ENCODE measurements around the gene TMTC2. TPM values are rescaled to one million over a fixed set of nuclear protein-coding genes. Genes with fewer than 3 reads are reported as not detected.

TMTC2 gene
- total RNA-seq, 4 donors from 2014 or later: 19.5 to 35.8 (median 22.9) TPM

- no peaks in the 10 kb centered on the region for H3K9me3 ChIP-seq
- H3K27me3 ChIP-seq: no peaks in the 10 kb centered on the region
- no peak for DNase-seq (ENCODE audit: low spot score in 2 of 2)
- H3K36me3 ChIP-seq: no peaks in the 10 kb centered on the region
- 84 to 95% methylated on average over 1 of the region's 1 CpG for WGBS, 2 donors
- no peak overlapping the region for H3K27ac ChIP-seq
- no peak overlapping the region for H3K4me3 ChIP-seq
- no peaks in the 10 kb centered on the region for H3K4me1 ChIP-seq
- TF ChIP-seq POLR2A (IDR thresholded peaks at IDR 0.05): no peak
- no peak for TF ChIP-seq CTCF (IDR thresholded peaks at IDR 0.05)
- no peak for TF ChIP-seq EP300 (IDR thresholded peaks at IDR 0.05)
Observed at GRCh38 chr12:82666830-82667229, 19.9 kb upstream of the TMTC2 start.

- H3K27ac ChIP-seq: no peak overlapping the region
- H3K36me3 ChIP-seq: no peaks in the 10 kb centered on the region
- no peak for DNase-seq (ENCODE audit: low spot score in 2 of 2)
- H3K9me3 ChIP-seq: no peaks in the 10 kb centered on the region
- no peak for TF ChIP-seq CTCF (IDR thresholded peaks at IDR 0.05)
- no peaks in the 10 kb centered on the region for H3K27me3 ChIP-seq
- WGBS, 2 donors: 50 to 53% methylated on average over 4 of the region's 4 CpGs
- no peaks in the 10 kb centered on the region for H3K4me1 ChIP-seq
- H3K4me3 ChIP-seq: no peak overlapping the region
Observed at GRCh38 chr12:82671673-82672195, 15.0 kb upstream of the TMTC2 start.

- no peaks in the 10 kb centered on the region for H3K36me3 ChIP-seq
- no peak overlapping the region for H3K27ac ChIP-seq
- no peak overlapping the region for H3K4me3 ChIP-seq
- H3K27me3 ChIP-seq: no peaks in the 10 kb centered on the region
- no peaks in the 10 kb centered on the region for H3K9me3 ChIP-seq
- DNase-seq (ENCODE audit: low spot score in 2 of 2): no peak
- H3K4me1 ChIP-seq: no peaks in the 10 kb centered on the region
- WGBS, 2 donors: 57% methylated on average over 4 of the region's 4 CpGs
- TF ChIP-seq EP300 (IDR thresholded peaks at IDR 0.05) (no peak), CTCF (IDR thresholded peaks at IDR 0.05) (no peak), POLR2A (IDR thresholded peaks at IDR 0.05) (no peak)
Observed at GRCh38 chr12:82672811-82673495, 13.8 kb upstream of the TMTC2 start.

GRCh38 chr12:82673698-82674097, 13.0 kb upstream of the TMTC2 start:
- no peaks in the 10 kb centered on the region for H3K27me3 ChIP-seq
- 92 to 93% methylated on average over 1 of the region's 1 CpG for WGBS, 2 donors
- no peak overlapping the region for H3K27ac ChIP-seq
- no peak overlapping the region for H3K4me3 ChIP-seq
- H3K9me3 ChIP-seq: no peaks in the 10 kb centered on the region
- no peak for DNase-seq (ENCODE audit: low spot score in 2 of 2)
- H3K4me1 ChIP-seq: no peaks in the 10 kb centered on the region
- no peak for TF ChIP-seq CTCF (IDR thresholded peaks at IDR 0.05)
- TF ChIP-seq EP300 (IDR thresholded peaks at IDR 0.05): no peak
- TF ChIP-seq POLR2A (IDR thresholded peaks at IDR 0.05): no peak
- H3K36me3 ChIP-seq: no peaks in the 10 kb centered on the region

GRCh38 chr12:82675246-82675645, 11.5 kb upstream of the TMTC2 start:
- Histone ChIP-seq H3K27me3 (no peaks in the 10 kb centered on the region), H3K36me3 (no peaks in the 10 kb centered on the region), H3K27ac (no peak overlapping the region), H3K9me3 (no peaks in the 10 kb centered on the region), H3K4me1 (no peaks in the 10 kb centered on the region), H3K4me3 (no peak overlapping the region)
- 82 to 94% methylated on average over 3 of the region's 3 CpGs for WGBS, 2 donors
- DNase-seq (ENCODE audit: low spot score in 2 of 2): no peak
- no peak for TF ChIP-seq CTCF (IDR thresholded peaks at IDR 0.05)
- TF ChIP-seq POLR2A (IDR thresholded peaks at IDR 0.05): no peak
- no peak for TF ChIP-seq EP300 (IDR thresholded peaks at IDR 0.05)

Data from tibial nerve (tissue), 4 donors.